Neutrophil (primary cell): ENCODE measurements around the gene NEDD4L.

Experiments
- H3K27ac ChIP-seq: fragments of 200-600 bp; sonication (generic); 2 replicates; pipeline ENCODE4 v1.5.1; 2016; ENCODE audit warnings: mild to moderate bottlenecking, moderate library complexity
- H3K27me3 ChIP-seq: fragments of 200-600 bp; sonication (generic); 2 replicates; pipeline ENCODE4 v1.6.0; 2016; ENCODE audit warnings: mild to moderate bottlenecking
- H3K36me3 ChIP-seq: fragments of 200-600 bp; sonication (generic); 2 replicates; pipeline ENCODE4 v1.5.1; 2017
- H3K4me1 ChIP-seq, 2 experiments: fragments of 200-600 bp in 1 of 2; sonication (generic) in 1 of 2; 1 replicate in 1 of 2; 2 replicates in 1 of 2; pipeline versions ENCODE4 v1.5.1 to v1.6.1; 2013 to 2016; ENCODE audit warnings: low read depth in 1 of 2, low read length in 1 of 2, mild to moderate bottlenecking in 1 of 2, moderate library complexity in 1 of 2; ENCODE audit not compliant: control insufficient read depth in 1 of 2, insufficient read depth in 1 of 2
- H3K4me3 ChIP-seq, 2 experiments: fragments of 200-600 bp in 1 of 2; sonication (generic) in 1 of 2; 1 replicate in 1 of 2; 2 replicates in 1 of 2; pipeline ENCODE4 v1.5.1; 2013 to 2016; ENCODE audit warnings: low read depth in 1 of 2, low read length in 1 of 2, mild to moderate bottlenecking in 1 of 2, moderate library complexity in 1 of 2
- H3K9me3 ChIP-seq: fragments of 200-600 bp; sonication (generic); 2 replicates; pipeline ENCODE4 v1.5.1; 2016
- CTCF ChIP-seq: fragments of 200-600 bp; sonication (generic); IDR thresholded peaks from 2 replicates; pipeline ENCODE4 v1.5.1; 2016; ENCODE audit warnings: antibody characterized with exemption

The NEDD4L gene

GRCh38 chr18:58284699-58285448 is 240.8 kb downstream of the NEDD4L start:
- H3K36me3 ChIP-seq: no peaks in the 10 kb centered on the region
- H3K9me3 ChIP-seq: no peaks in the 10 kb centered on the region
- H3K4me3 ChIP-seq: no peak overlapping the region
- no peak for TF ChIP-seq CTCF
- H3K27me3 ChIP-seq: no peaks in the 10 kb centered on the region
- no peaks in the 10 kb centered on the region for H3K4me1 ChIP-seq
- H3K27ac ChIP-seq: no peak overlapping the region

GRCh38 chr18:58285449-58286130 is 241.6 kb downstream of the NEDD4L start:
- Histone ChIP-seq H3K9me3 (no peaks in the 10 kb centered on the region), H3K4me3 (no peak overlapping the region), H3K4me1 (no peaks in the 10 kb centered on the region), H3K27ac (no peak overlapping the region), H3K27me3 (no peaks in the 10 kb centered on the region), H3K36me3 (no peaks in the 10 kb centered on the region)
- no peak for TF ChIP-seq CTCF

- Histone ChIP-seq H3K4me1 (no peaks in the 10 kb centered on the region), H3K27ac (no peak overlapping the region), H3K36me3 (no peaks in the 10 kb centered on the region), H3K27me3 (no peaks in the 10 kb centered on the region), H3K9me3 (no peaks in the 10 kb centered on the region), H3K4me3 (no peak overlapping the region)
- TF ChIP-seq CTCF: no peak
Measured at GRCh38 chr18:58286632-58287352, 242.8 kb downstream of the NEDD4L start.

GRCh38 chr18:58287353-58288274 is 243.6 kb downstream of the NEDD4L start:
- Histone ChIP-seq H3K27ac (no peak overlapping the region), H3K4me3 (no peak overlapping the region), H3K27me3 (no peaks in the 10 kb centered on the region), H3K36me3 (no peaks in the 10 kb centered on the region), H3K9me3 (no peaks in the 10 kb centered on the region), H3K4me1 (no peaks in the 10 kb centered on the region)
- TF ChIP-seq CTCF: no peak
